Astrocyte (in vitro differentiated cells and primary cell): ENCODE data around the gene SV2C.

ENCODE experiments used
- CTCF ChIP-seq: IDR thresholded peaks from 2 replicates; pipeline ENCODE4 v1.5.1; 2011; ENCODE audit warnings: low read depth, mild to moderate bottlenecking, inconsistent platforms, low read length, moderate library complexity; ENCODE audit not compliant: insufficient read depth
- EZH2 ChIP-seq: IDR thresholded peaks from 2 replicates; pipeline ENCODE4 v1.6.1; 2012; ENCODE audit warnings: mild to moderate bottlenecking, low read length, inconsistent platforms; ENCODE audit not compliant: insufficient read depth

DNA sequence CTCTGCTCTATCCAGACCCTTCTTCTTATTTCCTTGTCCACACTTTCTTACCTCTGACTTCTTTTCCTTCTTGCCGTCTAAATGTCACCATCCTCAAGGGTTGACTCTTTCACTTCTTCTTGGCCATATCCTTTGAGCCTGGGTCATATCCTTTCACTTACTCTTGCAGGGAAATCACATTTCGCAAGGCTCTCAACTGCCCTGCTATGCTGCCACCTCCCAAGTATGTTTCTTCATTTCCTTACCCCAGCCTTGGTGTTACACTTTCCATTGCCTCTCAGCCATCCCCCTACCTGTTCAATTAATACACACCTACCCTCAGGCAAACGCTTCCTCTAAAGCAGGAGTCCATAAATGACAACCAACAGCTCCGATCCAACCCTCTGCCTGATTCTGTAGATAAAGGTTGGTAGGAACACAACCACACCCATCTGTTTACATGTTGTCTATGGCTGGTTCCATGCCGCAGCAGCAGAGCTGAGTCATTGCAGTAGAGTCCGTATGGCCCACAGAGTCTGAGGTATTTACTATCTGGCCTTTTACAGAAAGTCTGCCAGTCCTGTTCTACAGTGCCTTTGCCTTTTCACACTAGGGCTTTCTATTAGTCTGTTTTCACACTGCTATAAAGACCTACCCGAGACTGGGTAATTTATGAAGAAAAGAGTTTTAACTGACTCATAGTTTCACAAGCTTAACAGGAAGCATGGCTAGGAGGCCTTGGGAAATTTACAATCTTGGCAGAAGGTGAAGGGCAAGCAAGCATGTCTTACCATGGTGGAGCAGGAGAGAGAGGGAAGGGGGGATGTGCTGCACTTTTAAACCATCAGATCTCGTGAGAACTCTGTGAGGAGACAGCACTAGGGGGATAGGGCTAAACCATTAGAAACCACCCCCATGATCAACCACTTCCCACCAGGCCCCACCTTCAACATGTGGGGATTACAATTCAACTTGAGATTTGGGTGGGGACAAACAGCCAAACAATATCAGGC, 97.9 kb downstream of the SV2C start:
- TF ChIP-seq CTCF, result no peak
- TF ChIP-seq EZH2, result no peak
